SU-DHL-6 (cell line): ENCODE results near the gene CACNA1G.

Experiments
- EZH2phosphoT487 ChIP-seq: fragments of 200-600 bp; sonication (generic), shearing (Covaris generic); conservative IDR thresholded peaks from 2 replicates; pipeline ENCODE4 v1.6.1; 2018; ENCODE audit warnings: mild to moderate bottlenecking, antibody characterized with exemption, low read length, moderate library complexity, mixed read lengths
- TF ChIP-seq, protein P1 (sequence below): fragments of 200-600 bp; sonication (generic); IDR thresholded peaks from one replicate; pipeline ENCODE4 v1.5.1; 2017; ENCODE audit warnings: antibody characterized with exemption, mild to moderate bottlenecking, low read length, moderate library complexity; ENCODE audit not compliant: insufficient read depth, poor library complexity, severe bottlenecking

DNA sequence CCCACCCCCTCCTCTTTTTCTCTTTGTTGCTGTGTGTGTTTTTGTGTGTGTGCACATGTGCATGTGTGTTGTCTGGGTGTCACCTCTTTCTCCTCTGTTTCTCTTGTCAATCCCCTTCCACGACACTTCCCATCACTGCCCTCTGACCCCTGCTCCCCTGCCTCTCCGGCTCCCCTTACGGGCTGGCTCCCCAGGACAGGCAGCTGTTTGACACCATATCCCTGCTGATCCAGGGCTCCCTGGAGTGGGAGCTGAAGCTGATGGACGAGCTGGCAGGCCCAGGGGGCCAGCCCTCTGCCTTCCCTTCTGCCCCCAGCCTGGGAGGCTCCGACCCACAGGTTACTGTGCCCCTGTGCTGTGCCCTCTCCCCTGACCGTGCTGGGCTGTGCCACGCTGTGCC is 59.0 kb downstream of the CACNA1G start:
- TF ChIP-seq, protein P1, sequence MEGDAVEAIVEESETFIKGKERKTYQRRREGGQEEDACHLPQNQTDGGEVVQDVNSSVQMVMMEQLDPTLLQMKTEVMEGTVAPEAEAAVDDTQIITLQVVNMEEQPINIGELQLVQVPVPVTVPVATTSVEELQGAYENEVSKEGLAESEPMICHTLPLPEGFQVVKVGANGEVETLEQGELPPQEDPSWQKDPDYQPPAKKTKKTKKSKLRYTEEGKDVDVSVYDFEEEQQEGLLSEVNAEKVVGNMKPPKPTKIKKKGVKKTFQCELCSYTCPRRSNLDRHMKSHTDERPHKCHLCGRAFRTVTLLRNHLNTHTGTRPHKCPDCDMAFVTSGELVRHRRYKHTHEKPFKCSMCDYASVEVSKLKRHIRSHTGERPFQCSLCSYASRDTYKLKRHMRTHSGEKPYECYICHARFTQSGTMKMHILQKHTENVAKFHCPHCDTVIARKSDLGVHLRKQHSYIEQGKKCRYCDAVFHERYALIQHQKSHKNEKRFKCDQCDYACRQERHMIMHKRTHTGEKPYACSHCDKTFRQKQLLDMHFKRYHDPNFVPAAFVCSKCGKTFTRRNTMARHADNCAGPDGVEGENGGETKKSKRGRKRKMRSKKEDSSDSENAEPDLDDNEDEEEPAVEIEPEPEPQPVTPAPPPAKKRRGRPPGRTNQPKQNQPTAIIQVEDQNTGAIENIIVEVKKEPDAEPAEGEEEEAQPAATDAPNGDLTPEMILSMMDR, result no peak
- TF ChIP-seq EZH2phosphoT487, result no peak
